Trophoblast cell (in vitro differentiated cells and primary cell): ENCODE data around the gene SMARCA1. TPM values are rescaled to one million over a fixed set of nuclear protein-coding genes. Genes with fewer than 3 reads are reported as not detected.

Experiments used
- DNase-seq, 2 donors: peaks; one replicate each; pipeline ENCODE4 v3.0.0-alpha.2; 2016
- H2AFZ ChIP-seq: 2 replicates; pipeline ENCODE4 v1.6.1; 2013; ENCODE audit warnings: low read length, moderate library complexity, mild to moderate bottlenecking; ENCODE audit not compliant: insufficient read depth, poor library complexity
- H2AK5ac ChIP-seq: 2 replicates; pipeline ENCODE4 v1.6.1; 2013; ENCODE audit warnings: mild to moderate bottlenecking, low read length
- H2BK120ac ChIP-seq: 2 replicates; pipeline ENCODE4 v1.6.1; 2013; ENCODE audit warnings: low read length, mild to moderate bottlenecking, moderate library complexity; ENCODE audit not compliant: insufficient read depth, poor library complexity
- H2BK12ac ChIP-seq: 2 replicates; pipeline ENCODE4 v1.6.1; 2013; ENCODE audit warnings: mild to moderate bottlenecking, low read length, moderate library complexity
- H2BK5ac ChIP-seq: 2 replicates; pipeline ENCODE4 v1.6.1; 2013; ENCODE audit warnings: low read length, low read depth, moderate library complexity, mild to moderate bottlenecking; ENCODE audit not compliant: poor library complexity
- H3K14ac ChIP-seq: 2 replicates; pipeline ENCODE4 v1.6.1; 2013; ENCODE audit warnings: mild to moderate bottlenecking, low read length
- H3K18ac ChIP-seq: 2 replicates; pipeline ENCODE4 v1.6.1; 2013; ENCODE audit warnings: mild to moderate bottlenecking, low read length
- H3K23ac ChIP-seq: 2 replicates; pipeline ENCODE4 v1.6.1; 2013; ENCODE audit warnings: low read length
- H3K27ac ChIP-seq: 2 replicates; pipeline ENCODE4 v1.5.1; 2013; ENCODE audit warnings: low read depth, mild to moderate bottlenecking, inconsistent platforms, low read length, moderate library complexity
- H3K27me3 ChIP-seq: 2 replicates; pipeline ENCODE4 v1.6.1; 2013; ENCODE audit warnings: inconsistent platforms, mild to moderate bottlenecking, low read length, moderate library complexity; ENCODE audit not compliant: insufficient read depth
- H3K36me3 ChIP-seq, 2 experiments: 1 replicate in 1 of 2; 2 replicates in 1 of 2; pipeline ENCODE4 v1.6.1; 2013; ENCODE audit warnings: low read length in 2 of 2, mild to moderate bottlenecking in 2 of 2, moderate library complexity in 1 of 2; ENCODE audit not compliant: insufficient read depth in 2 of 2, control insufficient read depth in 1 of 2
- H3K4ac ChIP-seq: 2 replicates; pipeline ENCODE4 v1.6.1; 2013; ENCODE audit warnings: low read depth, mild to moderate bottlenecking, low read length, moderate library complexity
- H3K4me1 ChIP-seq, 2 experiments: 1 replicate in 1 of 2; 2 replicates in 1 of 2; pipeline ENCODE4 v1.6.1; 2013; ENCODE audit warnings: low read length in 2 of 2, mild to moderate bottlenecking in 2 of 2, moderate library complexity in 1 of 2; ENCODE audit not compliant: insufficient read depth in 2 of 2, control insufficient read depth in 1 of 2
- H3K4me2 ChIP-seq: 2 replicates; pipeline ENCODE4 v1.6.1; 2013; ENCODE audit warnings: inconsistent platforms, mild to moderate bottlenecking, low read length, moderate library complexity
- H3K4me3 ChIP-seq: 2 replicates; pipeline ENCODE4 v1.5.1; 2013; ENCODE audit warnings: mild to moderate bottlenecking, low read depth, low read length, inconsistent platforms
- H3K79me1 ChIP-seq: one replicate; pipeline ENCODE4 v1.6.1; 2013; ENCODE audit warnings: low read length
- H3K79me2 ChIP-seq: 2 replicates; pipeline ENCODE4 v1.6.1; 2013; ENCODE audit warnings: low read length, mild to moderate bottlenecking; ENCODE audit not compliant: control insufficient read depth, insufficient read depth, poor library complexity
- H3K9ac ChIP-seq: 2 replicates; pipeline ENCODE4 v1.6.1; 2013; ENCODE audit warnings: mild to moderate bottlenecking, low read length
- H3K9me3 ChIP-seq: 2 replicates; pipeline ENCODE4 v1.6.1; 2013; ENCODE audit warnings: low read depth, mild to moderate bottlenecking, control low read depth, inconsistent platforms, low read length; ENCODE audit not compliant: insufficient read depth
- H4K12ac ChIP-seq: 2 replicates; pipeline ENCODE4 v1.6.1; 2013; ENCODE audit warnings: low read depth, mild to moderate bottlenecking, low read length, moderate library complexity
- H4K8ac ChIP-seq: 2 replicates; pipeline ENCODE4 v1.6.1; 2013; ENCODE audit warnings: low read depth, mild to moderate bottlenecking, low read length, moderate library complexity
- H4K91ac ChIP-seq: one replicate; pipeline ENCODE4 v1.6.1; 2013; ENCODE audit warnings: low read depth, mild to moderate bottlenecking, low read length, moderate library complexity
- WGBS: extraction: QIAGEN DNeasy Blood & Tissue Kit; methylation state at CpG from one replicate; pipeline ENCODE4 v1.1.7; 2013; ENCODE audit warnings: missing lambda C conversion rate; ENCODE audit not compliant: insufficient read length, insufficient coverage; ENCODE audit errors: extremely low coverage; 5-methylcytosine and 5-hydroxymethylcytosine counted together
- polyA plus RNA-seq: library from polyadenylated mRNA; stranded (reverse); fragments of 200-250 nt; gene quantifications from 2 replicates; pipeline ENCODE4 v1.2.3, GENCODE V29; 2013

SMARCA1 gene
- polyA plus RNA-seq, result 68.6 and 70.1 TPM in 2 replicates

DNA sequence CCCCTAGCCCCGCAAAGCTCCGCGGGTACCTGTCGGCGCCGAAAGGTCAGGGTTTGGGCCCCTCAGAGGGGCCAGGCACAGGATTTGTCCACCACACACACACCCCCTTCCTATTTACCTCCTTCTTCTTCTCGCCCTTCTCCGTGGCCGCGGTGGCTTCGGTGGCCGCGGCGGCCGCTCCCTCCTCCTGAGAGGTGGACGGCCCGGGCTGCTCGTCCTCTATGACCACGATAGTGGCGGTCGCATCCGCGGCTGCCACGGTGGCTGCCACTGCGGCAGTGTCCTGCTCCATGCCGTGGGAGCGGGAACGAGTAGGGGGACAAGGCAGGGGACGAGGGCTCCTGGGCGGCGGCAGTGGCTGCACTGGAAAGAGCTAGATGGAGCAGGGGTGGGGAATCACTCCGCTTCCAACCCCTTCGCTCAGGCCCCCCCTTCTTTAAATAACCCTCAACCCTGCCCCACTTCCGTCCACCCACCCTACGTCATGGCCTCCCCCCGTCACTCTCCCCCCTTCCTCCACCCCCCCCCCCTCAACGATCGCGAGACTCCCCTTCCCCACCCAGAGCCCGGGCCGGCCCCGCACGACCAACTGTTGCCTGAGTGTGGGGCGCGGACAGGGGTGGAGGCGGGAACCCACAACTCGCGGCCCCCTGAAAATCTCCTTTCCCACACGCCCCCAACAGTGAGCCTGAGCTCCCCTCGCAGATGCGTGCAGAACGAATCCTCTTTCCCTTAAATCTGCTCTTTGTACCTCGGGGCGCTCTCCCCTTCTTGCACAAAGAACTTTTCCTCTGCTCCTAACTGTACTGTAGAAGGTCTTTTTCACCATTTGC, at the start of gene SMARCA1:
Gene SMARCA1 (minus strand): TSS at position 412 of the 833 bp plus-strand sequence. CDS start 120 bp downstream, at position 292.
- Histone ChIP-seq H3K27ac (peak within 1 kb of the TSS; percentile 82), H3K36me3 (no peaks in the 10 kb centered on the region), H2AK5ac (peak within 1 kb of the TSS; percentile 21), H3K79me1 (peaks cover 12% of the 10 kb centered on the region), H2BK12ac (peak within 1 kb of the TSS; percentile 1), H3K18ac (peak within 1 kb of the TSS; percentile 93), H4K12ac (peak within 1 kb of the TSS; percentile 88), H3K9ac (peak within 1 kb of the TSS; percentile 84), H3K4me1 (no peaks in the 10 kb centered on the region), H3K9me3 (no peaks in the 10 kb centered on the region), H2AFZ (peak within 1 kb of the TSS; percentile 61), H4K8ac (peak within 1 kb of the TSS; percentile 92), H3K27me3 (no peaks in the 10 kb centered on the region), H2BK120ac (peak within 1 kb of the TSS; percentile 94), H3K4me2 (peak within 1 kb of the TSS; percentile 76), H3K4ac (peak within 1 kb of the TSS; percentile 96), H4K91ac (peak within 1 kb of the TSS; percentile 88), H3K14ac (peak within 1 kb of the TSS; percentile 100), H3K79me2 (peaks cover 6% of the 10 kb centered on the region), H3K23ac (no peak within 1 kb of the TSS), H3K4me3 (peak within 1 kb of the TSS; percentile 99), H2BK5ac (peak within 1 kb of the TSS; percentile 81)
- DNase-seq, result peak; percentile 9 to 23
- no CpG with 5 or more reads among the region's 54 CpGs for WGBS

DNA sequence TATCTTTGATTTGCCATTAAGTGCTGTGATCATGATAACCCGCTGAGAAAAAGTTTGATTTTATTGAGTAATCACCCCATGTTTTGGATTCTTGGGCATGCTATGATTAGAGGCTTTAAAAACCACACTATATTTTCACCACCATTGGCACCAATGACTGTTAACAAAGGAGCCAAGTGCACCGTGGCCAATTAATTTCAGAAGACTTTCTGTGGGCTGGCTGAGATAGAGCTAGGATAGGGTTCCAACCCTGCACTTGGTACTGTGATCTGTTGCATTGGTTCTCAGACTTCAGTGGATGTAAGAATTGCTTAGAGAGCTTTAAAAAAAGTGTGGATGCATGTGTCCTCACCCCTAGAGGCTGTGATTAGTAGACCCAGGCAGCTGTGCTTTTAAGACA, 49.1 kb upstream of the SMARCA1 start:
- Histone ChIP-seq H2AFZ (no peak overlapping the region), H2BK5ac (no peak overlapping the region), H3K27ac (no peak overlapping the region), H3K27me3 (no peaks in the 10 kb centered on the region), H3K79me2 (no peaks in the 10 kb centered on the region), H3K4me2 (no peak overlapping the region), H4K91ac (no peak overlapping the region), H3K23ac (no peak overlapping the region), H3K9ac (no peak overlapping the region), H3K4me3 (no peak overlapping the region), H3K4me1 (no peaks in the 10 kb centered on the region), H4K8ac (no peak overlapping the region), H2BK120ac (no peak overlapping the region), H3K79me1 (no peaks in the 10 kb centered on the region), H3K4ac (no peak overlapping the region), H4K12ac (no peak overlapping the region), H3K9me3 (no peaks in the 10 kb centered on the region), H3K14ac (no peak overlapping the region), H2BK12ac (no peak overlapping the region), H3K36me3 (peaks cover 0 to 11% of the 10 kb centered on the region in 2 experiments), H2AK5ac (no peak overlapping the region), H3K18ac (no peak overlapping the region)
- WGBS, result no CpG with 5 or more reads among the region's 2 CpGs
- DNase-seq, result no peak

DNA sequence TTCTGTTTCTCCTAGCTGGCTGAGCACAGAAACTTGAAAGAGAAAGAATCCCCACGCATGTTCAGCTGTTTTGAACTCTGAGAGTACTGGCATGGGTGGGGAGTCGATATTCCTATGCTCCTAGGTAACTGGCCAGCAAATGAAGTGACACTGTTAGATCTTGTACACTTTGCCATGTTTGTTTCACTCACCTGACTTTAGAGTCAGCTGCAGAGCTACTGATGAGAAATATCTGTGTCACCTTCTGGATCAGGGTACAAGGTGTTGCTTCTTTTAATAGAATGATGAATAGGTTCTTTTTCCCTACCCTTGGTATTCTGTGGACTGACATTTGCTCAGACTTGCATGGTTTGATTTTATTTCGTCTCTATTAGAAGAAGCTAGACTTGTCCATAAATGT, 45.1 kb upstream of the SMARCA1 start:
- H2AK5ac ChIP-seq, result no peak overlapping the region
- no peak overlapping the region for H3K4ac ChIP-seq
- no peak overlapping the region for H2AFZ ChIP-seq
- no peak overlapping the region for H4K8ac ChIP-seq
- H3K4me1 ChIP-seq, result no peaks in the 10 kb centered on the region
- no peak overlapping the region for H2BK12ac ChIP-seq
- H4K91ac ChIP-seq, result no peak overlapping the region
- no peak overlapping the region for H3K9ac ChIP-seq
- H3K14ac ChIP-seq, result no peak overlapping the region
- H3K18ac ChIP-seq, result no peak overlapping the region
- no peaks in the 10 kb centered on the region for H3K79me1 ChIP-seq
- no peak overlapping the region for H3K23ac ChIP-seq
- no peak overlapping the region for H2BK120ac ChIP-seq
- H3K9me3 ChIP-seq, result no peaks in the 10 kb centered on the region
- no peak overlapping the region for H3K27ac ChIP-seq
- H3K36me3 ChIP-seq, result peaks cover 2 to 5% of the 10 kb centered on the region in 2 experiments
- H3K79me2 ChIP-seq, result no peaks in the 10 kb centered on the region
- H4K12ac ChIP-seq, result no peak overlapping the region
- no peak overlapping the region for H3K4me2 ChIP-seq
- DNase-seq, result no peak
- no peak overlapping the region for H3K4me3 ChIP-seq
- no peak overlapping the region for H2BK5ac ChIP-seq
- WGBS, result no CpG with 5 or more reads among the region's 3 CpGs
- H3K27me3 ChIP-seq, result no peaks in the 10 kb centered on the region

DNA sequence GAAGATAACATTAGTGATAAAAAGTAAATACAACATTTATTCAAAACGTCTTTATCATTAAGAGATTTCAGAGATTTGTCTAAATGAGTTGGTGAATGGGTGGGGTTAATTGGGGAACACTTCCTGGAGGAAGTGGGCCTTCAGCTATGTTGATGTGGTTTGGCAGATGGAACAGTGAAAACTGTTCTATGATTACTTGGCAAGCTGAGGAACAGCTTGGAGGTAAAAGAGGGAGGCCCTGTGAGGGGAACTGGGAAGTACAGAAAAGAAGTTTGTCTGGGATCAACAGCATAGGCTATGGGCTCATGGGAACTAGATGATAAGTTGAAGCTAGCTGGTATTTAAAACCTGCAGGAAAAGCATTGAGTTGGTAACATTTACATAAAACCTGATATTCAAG, 42.8 kb upstream of the SMARCA1 start:
- Histone ChIP-seq H3K9ac (no peak overlapping the region), H3K23ac (no peak overlapping the region), H2AFZ (no peak overlapping the region), H3K9me3 (no peaks in the 10 kb centered on the region), H3K18ac (no peak overlapping the region), H3K27me3 (no peaks in the 10 kb centered on the region), H4K91ac (no peak overlapping the region), H2BK120ac (no peak overlapping the region), H3K4me2 (no peak overlapping the region), H3K79me2 (no peaks in the 10 kb centered on the region), H2BK5ac (no peak overlapping the region), H3K79me1 (no peaks in the 10 kb centered on the region), H3K4me1 (no peaks in the 10 kb centered on the region), H3K4ac (no peak overlapping the region), H4K8ac (no peak overlapping the region), H3K4me3 (no peak overlapping the region), H3K27ac (no peak overlapping the region), H4K12ac (no peak overlapping the region), H3K36me3 (peaks cover 2 to 4% of the 10 kb centered on the region in 2 experiments), H3K14ac (no peak overlapping the region), H2AK5ac (no peak overlapping the region), H2BK12ac (no peak overlapping the region)
- WGBS, result no CpG with 5 or more reads among the region's 1 CpG
- no peak for DNase-seq
